Stimulated activated memory B cell treated with anti-CD40 and anti-IgM and Interleukin-4, amounts not matched to agents 10 μg/mL and 1 μg/mL and 100 μg/mL, for 72 hours (primary cell): Measurements from ENCODE around the gene FAM240A.
"Not testable (repeated sequence)": the region's sequence is repeated elsewhere in the genome, so short reads cannot be mapped to it uniquely, and the experiment has no call there.

ENCODE experiments used
- ATAC-seq: fragments of 150-1000 bp; cut with Tn5 transposase; 2 replicates; pipeline ENCODE4 v1.10.0; 2021
- H3K27ac Mint-ChIP-seq: one replicate; pipeline ENCODE4 v1.8.0; 2022; ENCODE audit warnings: mild to moderate bottlenecking, mixed read lengths
- H3K27me3 Mint-ChIP-seq: one replicate; pipeline ENCODE4 v1.8.0; 2022; ENCODE audit warnings: mixed read lengths
- H3K36me3 Mint-ChIP-seq: one replicate; pipeline ENCODE4 v1.8.0; 2022; ENCODE audit warnings: mixed read lengths
- H3K4me1 Mint-ChIP-seq: one replicate; pipeline ENCODE4 v1.8.0; 2022; ENCODE audit warnings: mixed read lengths
- H3K4me3 Mint-ChIP-seq: one replicate; pipeline ENCODE4 v1.8.0; 2022; ENCODE audit warnings: mild to moderate bottlenecking, moderate library complexity, mixed read lengths
- H3K9me3 Mint-ChIP-seq: one replicate; pipeline ENCODE4 v1.8.0; 2022; ENCODE audit warnings: mixed read lengths

The FAM240A gene

GRCh38 chr3:46612324-46612723, at the start of gene FAM240A:
Gene FAM240A (plus strand): TSS chr3:46612525. CDS start chr3:46612684, 159 bp downstream.
- H3K27ac Mint-ChIP-seq = no peak within 1 kb of the TSS
- no peak for ATAC-seq
- no peak within 1 kb of the TSS for H3K4me3 Mint-ChIP-seq
- peaks cover 29% of the 10 kb centered on the region for H3K27me3 Mint-ChIP-seq
- H3K9me3 Mint-ChIP-seq = no peaks in the 10 kb centered on the region
- H3K4me1 Mint-ChIP-seq = no peaks in the 10 kb centered on the region
- no peaks in the 10 kb centered on the region for H3K36me3 Mint-ChIP-seq

- Mint-ChIP-seq H3K4me3 (no peak overlapping the region), H3K27me3 (peaks cover 38% of the 10 kb centered on the region), H3K9me3 (peaks cover 3% of the 10 kb centered on the region), H3K4me1 (peaks cover 15% of the 10 kb centered on the region), H3K36me3 (no peaks in the 10 kb centered on the region), H3K27ac (no peak overlapping the region)
- no peak for ATAC-seq
Observed at GRCh38 chr3:46564190-46565021, 47.9 kb upstream of the FAM240A start.

GRCh38 chr3:46565077-46565476, 47.2 kb upstream of the FAM240A start:
- Mint-ChIP-seq H3K27me3 (peaks cover 38% of the 10 kb centered on the region), H3K27ac (no peak overlapping the region)

GRCh38 chr3:46565607-46566039, 46.7 kb upstream of the FAM240A start:
- Mint-ChIP-seq H3K4me1 (peaks cover 15% of the 10 kb centered on the region), H3K9me3 (peaks cover 3% of the 10 kb centered on the region), H3K27me3 (peaks cover 38% of the 10 kb centered on the region), H3K36me3 (no peaks in the 10 kb centered on the region), H3K27ac (no peak overlapping the region), H3K4me3 (peak overlapping the region; percentile 69)
- ATAC-seq = peak; percentile 20

More at GRCh38 chr3:46565077-46565476, 47.2 kb upstream of the FAM240A start:
- peaks cover 15% of the 10 kb centered on the region for H3K4me1 Mint-ChIP-seq
- H3K9me3 Mint-ChIP-seq = peaks cover 3% of the 10 kb centered on the region
- H3K36me3 Mint-ChIP-seq = no peaks in the 10 kb centered on the region
- no peak for ATAC-seq
- H3K4me3 Mint-ChIP-seq = peak overlapping the region; percentile 69

DNA sequence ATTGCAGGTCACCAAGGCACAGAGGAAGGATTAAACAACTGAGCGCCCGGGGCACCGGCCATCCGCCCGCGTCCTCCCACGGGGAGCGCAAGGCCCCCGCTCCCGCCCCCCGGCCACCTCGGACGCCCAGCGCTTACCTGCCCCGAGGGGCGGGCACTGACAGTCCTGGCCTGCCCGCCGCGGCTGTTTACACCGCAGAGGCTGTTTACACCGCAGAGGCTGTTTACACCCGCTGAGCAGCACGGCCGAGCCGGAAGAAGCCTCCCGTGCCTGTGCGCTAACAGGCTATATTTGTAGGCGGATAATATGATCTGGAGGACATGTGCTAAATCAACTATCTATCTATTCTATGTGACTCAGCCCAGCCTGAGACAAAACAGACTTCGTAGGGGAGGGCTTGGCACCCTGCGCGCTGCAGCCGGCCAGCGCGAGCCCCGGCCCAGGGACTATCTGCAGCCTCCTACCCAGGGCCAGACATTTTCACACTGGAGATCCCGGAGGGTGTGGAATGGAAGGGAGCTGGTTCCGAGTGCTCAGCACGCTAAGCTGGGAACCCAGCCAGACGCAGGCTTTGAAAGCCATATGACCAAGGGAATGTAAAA, 46.2 kb upstream of the FAM240A start, which contains the start of gene LRRC2:
Gene LRRC2 (minus strand): TSS at position 263 of the 602 bp plus-strand sequence. CDS start 14,711 bp downstream, outside the sequence.
- no peak within 1 kb of the TSS for H3K27ac Mint-ChIP-seq

DNA sequence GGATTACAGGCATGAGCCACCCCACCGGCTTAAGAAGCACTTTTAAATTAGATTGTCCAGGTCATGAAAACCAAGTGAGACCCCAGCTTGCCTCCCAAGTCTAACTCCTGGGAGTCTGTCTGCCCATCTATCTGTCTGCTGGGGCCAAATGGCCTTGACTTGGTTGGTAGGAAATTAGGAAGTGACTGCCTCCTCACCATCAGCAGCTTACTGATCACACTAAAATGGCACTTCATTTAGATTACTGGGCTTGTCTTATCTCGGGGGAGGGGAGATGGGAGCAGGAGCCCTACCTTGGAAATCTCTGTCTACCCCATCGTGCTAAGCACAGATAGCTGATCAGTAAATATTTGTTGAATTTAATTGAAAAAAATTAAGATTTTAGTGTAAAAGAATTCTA, 40.6 kb upstream of the FAM240A start:
- H3K4me1 Mint-ChIP-seq = no peaks in the 10 kb centered on the region
- no peak for ATAC-seq
- no peak overlapping the region for H3K27ac Mint-ChIP-seq
- H3K9me3 Mint-ChIP-seq = no peaks in the 10 kb centered on the region
- H3K27me3 Mint-ChIP-seq = peaks cover 21% of the 10 kb centered on the region
- no peak overlapping the region for H3K4me3 Mint-ChIP-seq
- H3K36me3 Mint-ChIP-seq = no peaks in the 10 kb centered on the region

More for the DNA sequence above, 46.2 kb upstream of the FAM240A start, which contains the start of gene LRRC2:
- ATAC-seq = peak; percentile 41
- H3K4me1 Mint-ChIP-seq = peaks cover 15% of the 10 kb centered on the region
- peaks cover 3% of the 10 kb centered on the region for H3K9me3 Mint-ChIP-seq
- no peaks in the 10 kb centered on the region for H3K36me3 Mint-ChIP-seq
- peak within 1 kb of the TSS; percentile 69 for H3K4me3 Mint-ChIP-seq
- H3K27me3 Mint-ChIP-seq = peaks cover 38% of the 10 kb centered on the region

GRCh38 chr3:46573701-46574100, 38.6 kb upstream of the FAM240A start:
- no peak for ATAC-seq
- no peak overlapping the region for H3K27ac Mint-ChIP-seq
- H3K4me3 Mint-ChIP-seq = no peak overlapping the region
- no peaks in the 10 kb centered on the region for H3K36me3 Mint-ChIP-seq
- no peaks in the 10 kb centered on the region for H3K9me3 Mint-ChIP-seq
- peaks cover 22% of the 10 kb centered on the region for H3K27me3 Mint-ChIP-seq
- no peaks in the 10 kb centered on the region for H3K4me1 Mint-ChIP-seq

GRCh38 chr3:46574243-46574646, 38.1 kb upstream of the FAM240A start:
- Mint-ChIP-seq H3K27ac (no peak overlapping the region), H3K4me1 (no peaks in the 10 kb centered on the region), H3K4me3 (no peak overlapping the region), H3K27me3 (peaks cover 22% of the 10 kb centered on the region), H3K36me3 (no peaks in the 10 kb centered on the region), H3K9me3 (no peaks in the 10 kb centered on the region)
- no peak for ATAC-seq

- H3K27ac Mint-ChIP-seq = no peak overlapping the region
- H3K4me3 Mint-ChIP-seq = no peak overlapping the region
- no peaks in the 10 kb centered on the region for H3K4me1 Mint-ChIP-seq
- H3K9me3 Mint-ChIP-seq = no peaks in the 10 kb centered on the region
- no peaks in the 10 kb centered on the region for H3K36me3 Mint-ChIP-seq
- ATAC-seq = no peak
- H3K27me3 Mint-ChIP-seq = peaks cover 22% of the 10 kb centered on the region
Observed at GRCh38 chr3:46574881-46575576, 37.3 kb upstream of the FAM240A start.

GRCh38 chr3:46575577-46576222, 36.6 kb upstream of the FAM240A start:
- Mint-ChIP-seq H3K27ac (no peak overlapping the region), H3K36me3 (no peaks in the 10 kb centered on the region), H3K4me1 (no peaks in the 10 kb centered on the region), H3K9me3 (no peaks in the 10 kb centered on the region), H3K4me3 (no peak overlapping the region), H3K27me3 (peaks cover 22% of the 10 kb centered on the region)
- no peak for ATAC-seq

DNA sequence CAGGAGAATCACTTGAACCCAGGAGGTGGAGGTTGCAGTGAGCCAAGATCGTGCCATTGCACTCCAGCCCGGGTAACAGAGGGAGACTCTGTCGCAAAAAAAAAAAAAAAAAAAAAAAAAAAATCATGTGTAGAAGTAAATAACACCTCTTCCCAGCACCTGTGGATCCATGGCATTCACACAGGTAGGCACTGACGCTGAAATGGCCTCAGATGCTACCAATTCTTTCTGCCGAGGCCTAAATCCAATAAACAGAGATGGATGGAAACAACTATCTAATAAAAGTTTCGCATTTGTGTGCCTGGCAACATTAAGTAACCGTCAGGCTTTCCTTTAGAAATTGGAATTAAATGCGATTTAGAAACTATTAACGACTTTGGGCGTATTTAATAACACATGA, 35.9 kb upstream of the FAM240A start:
- peaks cover 26% of the 10 kb centered on the region for H3K27me3 Mint-ChIP-seq
- no peak overlapping the region for H3K4me3 Mint-ChIP-seq
- no peak for ATAC-seq
- no peaks in the 10 kb centered on the region for H3K4me1 Mint-ChIP-seq
- H3K27ac Mint-ChIP-seq = no peak overlapping the region
- H3K9me3 Mint-ChIP-seq = no peaks in the 10 kb centered on the region
- H3K36me3 Mint-ChIP-seq = no peaks in the 10 kb centered on the region

- Mint-ChIP-seq H3K36me3 (no peaks in the 10 kb centered on the region), H3K27me3 (peaks cover 31% of the 10 kb centered on the region), H3K4me1 (peaks cover 3% of the 10 kb centered on the region), H3K27ac (no peak overlapping the region), H3K9me3 (no peaks in the 10 kb centered on the region), H3K4me3 (no peak overlapping the region)
- ATAC-seq = no peak
Observed at GRCh38 chr3:46576879-46577278, 35.4 kb upstream of the FAM240A start.

DNA sequence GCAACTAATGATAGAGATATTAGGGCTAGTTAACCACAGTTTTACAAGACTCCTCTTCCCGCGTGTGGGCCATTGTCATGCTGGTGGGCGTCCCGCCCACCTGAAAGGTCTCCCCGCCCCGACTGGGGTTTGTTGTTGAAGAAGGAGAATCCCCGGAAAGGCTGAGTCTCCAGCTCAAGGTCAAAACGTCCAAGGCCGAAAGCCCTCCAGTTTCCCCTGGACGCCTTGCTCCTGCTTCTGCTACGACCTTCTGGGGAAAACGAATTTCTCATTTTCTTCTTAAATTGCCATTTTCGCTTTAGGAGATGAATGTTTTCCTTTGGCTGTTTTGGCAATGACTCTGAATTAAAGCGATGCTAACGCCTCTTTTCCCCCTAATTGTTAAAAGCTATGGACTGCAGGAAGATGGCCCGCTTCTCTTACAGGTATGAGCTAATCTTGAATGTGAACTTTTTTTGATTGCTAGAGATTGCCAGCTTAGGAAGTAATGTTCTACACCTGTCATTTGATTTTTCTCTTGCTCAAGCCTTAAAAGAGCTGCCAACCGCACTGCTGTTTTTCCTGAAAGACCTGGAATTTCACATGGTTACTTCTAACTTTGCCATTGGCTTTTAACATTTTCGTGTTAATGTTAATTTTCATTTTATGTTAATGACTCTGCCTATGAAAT, 34.6 kb upstream of the FAM240A start:
- H3K36me3 Mint-ChIP-seq = not testable (repeated sequence)
- H3K27me3 Mint-ChIP-seq = peaks cover 34% of the 10 kb centered on the region

GRCh38 chr3:46578973-46579755, 33.2 kb upstream of the FAM240A start:
- no peaks in the 10 kb centered on the region for H3K36me3 Mint-ChIP-seq
- H3K4me1 Mint-ChIP-seq = peaks cover 5% of the 10 kb centered on the region
- no peaks in the 10 kb centered on the region for H3K9me3 Mint-ChIP-seq
- H3K27ac Mint-ChIP-seq = no peak overlapping the region
- peaks cover 43% of the 10 kb centered on the region for H3K27me3 Mint-ChIP-seq
- no peak for ATAC-seq
- no peak overlapping the region for H3K4me3 Mint-ChIP-seq

More for the DNA sequence above, 34.6 kb upstream of the FAM240A start:
- not testable (repeated sequence) for H3K27ac Mint-ChIP-seq, H3K4me1 Mint-ChIP-seq, H3K9me3 Mint-ChIP-seq, ATAC-seq, H3K4me3 Mint-ChIP-seq
